Measurements from ENCODE around the gene ACP2.

- TF ChIP-seq CTCF (IDR thresholded peaks at IDR 0.05) (no peak), POLR2A (IDR thresholded peaks at IDR 0.05) (no peak)
Measured at GRCh38 chr11:47192111-47192510, 56.5 kb downstream of the ACP2 start.

Measured in esophagus squamous epithelium (tissue), 4 donors.